Measurements from ENCODE around the gene IWS1.
"Not testable (repeated sequence)": the region's sequence is repeated elsewhere in the genome, so short reads cannot be mapped to it uniquely, and the experiment has no call there.

IWS1 gene

GRCh38 chr2:127560201-127560930 lies 34.1 kb upstream of the IWS1 start:
- DNase-seq (ENCODE audit: low spot score), result no peak

GRCh38 chr2:127559454-127559853 lies 33.2 kb upstream of the IWS1 start:
- no peak for DNase-seq (ENCODE audit: low spot score)

- no peak for DNase-seq (ENCODE audit: low spot score)
Measured at GRCh38 chr2:127558911-127559310, 32.6 kb upstream of the IWS1 start.

GRCh38 chr2:127552846-127553245 lies 26.6 kb upstream of the IWS1 start:
- DNase-seq (ENCODE audit: low spot score), result no peak

GRCh38 chr2:127552336-127552735 lies 26.0 kb upstream of the IWS1 start:
- no peak for DNase-seq (ENCODE audit: low spot score)

- DNase-seq (ENCODE audit: low spot score), result no peak
Measured at GRCh38 chr2:127551221-127551930, 25.1 kb upstream of the IWS1 start.

- no peak for DNase-seq (ENCODE audit: low spot score)
Measured at GRCh38 chr2:127546797-127547196, 20.5 kb upstream of the IWS1 start.

- no peak for DNase-seq (ENCODE audit: low spot score)
Measured at GRCh38 chr2:127545796-127546195, 19.5 kb upstream of the IWS1 start.

- no peak for DNase-seq (ENCODE audit: low spot score)
Measured at GRCh38 chr2:127545189-127545588, 18.9 kb upstream of the IWS1 start.

GRCh38 chr2:127543013-127543501 lies 16.8 kb upstream of the IWS1 start:
- DNase-seq (ENCODE audit: low spot score), result not testable (repeated sequence)

- no peak for DNase-seq (ENCODE audit: low spot score)
Measured at GRCh38 chr2:127542231-127542630, 15.9 kb upstream of the IWS1 start.

GRCh38 chr2:127541809-127542208 lies 15.5 kb upstream of the IWS1 start:
- no peak for DNase-seq (ENCODE audit: low spot score)

- no peak for DNase-seq (ENCODE audit: low spot score)
Measured at GRCh38 chr2:127537644-127538043, 11.4 kb upstream of the IWS1 start.

GRCh38 chr2:127536707-127537541 lies 10.6 kb upstream of the IWS1 start:
- DNase-seq (ENCODE audit: low spot score), result no peak

- no peak for DNase-seq (ENCODE audit: low spot score)
Measured at GRCh38 chr2:127535918-127536317, 9.6 kb upstream of the IWS1 start.

- no peak for DNase-seq (ENCODE audit: low spot score)
Measured at GRCh38 chr2:127535422-127535901, 9.2 kb upstream of the IWS1 start, which contains the start of gene MYO7B. MYO7B (plus strand) TSS chr2:127535683; CDS start chr2:127559723, 24,040 bp downstream.

- no peak for DNase-seq (ENCODE audit: low spot score)
Measured at GRCh38 chr2:127532296-127532695, 6.0 kb upstream of the IWS1 start.

- DNase-seq (ENCODE audit: low spot score), result no peak
Measured at GRCh38 chr2:127531221-127531648, 4.9 kb upstream of the IWS1 start.

GRCh38 chr2:127530245-127531140 lies 4.2 kb upstream of the IWS1 start:
- no peak for DNase-seq (ENCODE audit: low spot score)

GRCh38 chr2:127529416-127529815 lies 3.1 kb upstream of the IWS1 start:
- not testable (repeated sequence) for DNase-seq (ENCODE audit: low spot score)

- DNase-seq (ENCODE audit: low spot score), result no peak
Measured at GRCh38 chr2:127528487-127528886, 2.2 kb upstream of the IWS1 start.

Measured in iPS-NIHi11 (cell line).